GM19463 (cell line): ENCODE results near the gene NPB.

Experiments used
- ATAC-seq: cut with Tn5 transposase; IDR thresholded peaks from one replicate; pipeline ENCODE4 v1.9.1; 2021; ENCODE audit warnings: mild to moderate bottlenecking, moderate library complexity; ENCODE audit not compliant: unreplicated experiment

NPB gene

GRCh38 chr17:81934850-81935708 lies 33.0 kb downstream of the NPB start:
- no peak for ATAC-seq

GRCh38 chr17:81935709-81936084 lies 33.7 kb downstream of the NPB start:
- no peak for ATAC-seq

GRCh38 chr17:81939218-81939617 lies 37.2 kb downstream of the NPB start:
- ATAC-seq = no peak

- ATAC-seq = no peak
Measured at GRCh38 chr17:81939881-81940385, 37.9 kb downstream of the NPB start.

DNA sequence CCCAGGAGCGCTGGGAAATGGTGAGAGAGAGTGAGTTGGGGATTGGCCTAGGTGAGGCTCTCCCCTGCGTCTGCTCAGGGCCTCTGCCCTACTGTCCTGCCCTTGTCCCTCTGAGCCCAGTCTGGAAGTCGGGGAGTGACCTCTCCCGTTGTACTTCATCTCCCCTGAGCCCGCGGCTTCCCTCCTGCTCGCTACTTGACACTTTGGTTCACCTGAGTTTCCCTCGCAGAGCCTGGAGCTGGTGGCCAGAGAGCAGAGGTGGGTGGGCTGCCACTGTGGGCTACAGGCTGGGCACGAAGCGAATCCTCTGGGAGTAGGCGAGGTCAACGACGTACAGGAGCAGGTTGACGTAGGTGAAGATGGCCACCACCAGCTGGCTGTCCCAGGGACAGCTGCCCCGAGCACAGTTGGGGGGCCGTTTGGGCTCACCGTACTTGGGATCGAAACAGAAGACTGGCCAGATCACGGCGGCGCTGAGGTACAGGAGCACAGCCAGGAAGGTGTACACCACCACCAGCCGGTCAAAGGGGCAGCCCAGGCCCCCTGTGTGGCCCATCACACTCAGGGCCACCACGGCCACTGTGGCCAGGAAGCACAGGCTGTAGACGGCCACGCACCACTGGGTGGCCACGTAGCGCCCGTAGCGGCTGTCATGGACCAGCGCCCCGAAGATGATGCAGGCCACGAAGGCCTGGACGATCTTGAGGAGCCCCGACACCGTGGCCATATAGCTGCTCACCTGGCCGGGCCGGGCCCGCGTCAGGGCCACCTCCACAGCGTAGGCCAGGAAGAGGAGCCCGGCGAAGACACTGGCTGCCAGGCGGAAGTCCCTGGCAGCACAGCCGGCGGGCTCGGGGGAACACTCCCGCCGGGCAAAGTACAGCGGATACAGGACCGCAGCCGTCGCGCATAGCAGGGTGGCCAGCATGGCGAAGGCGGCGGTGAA lies 38.8 kb downstream of the NPB start:
- ATAC-seq = no peak

DNA sequence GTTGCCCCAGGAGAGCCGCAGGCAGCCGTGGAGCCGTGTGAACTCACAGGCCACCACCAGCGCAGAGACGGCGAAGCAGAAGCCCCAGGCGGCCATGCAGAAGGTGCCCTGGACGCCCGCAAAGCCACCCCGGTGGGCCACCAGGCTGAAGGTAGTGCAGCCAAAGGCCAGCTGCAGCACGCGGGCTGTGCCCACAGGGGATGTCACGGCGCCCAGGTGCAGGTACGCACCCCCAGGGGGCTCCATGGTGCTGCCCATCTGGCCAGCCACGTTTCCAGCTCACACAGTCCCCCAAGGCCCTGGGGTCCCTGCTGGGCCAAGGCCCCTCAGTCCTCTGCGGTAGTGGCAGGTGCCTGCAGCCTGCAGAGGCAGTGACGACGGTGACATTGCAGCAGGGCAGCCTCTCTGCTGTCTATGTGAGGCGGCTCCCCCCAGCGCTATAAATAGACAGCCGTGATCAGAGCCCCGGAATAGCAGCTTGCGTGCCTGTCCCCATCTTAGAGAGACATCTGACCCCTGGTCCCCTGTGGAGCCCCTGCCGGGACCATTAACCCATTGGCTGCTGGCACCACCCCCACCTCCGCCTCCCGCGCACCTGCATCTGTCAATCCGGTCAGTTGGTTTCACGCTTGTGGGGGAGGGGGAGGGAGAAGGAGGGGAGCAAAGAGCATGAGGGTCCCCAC lies 39.6 kb downstream of the NPB start:
- no peak for ATAC-seq

GRCh38 chr17:81942167-81942553 lies 40.1 kb downstream of the NPB start:
- no peak for ATAC-seq

DNA sequence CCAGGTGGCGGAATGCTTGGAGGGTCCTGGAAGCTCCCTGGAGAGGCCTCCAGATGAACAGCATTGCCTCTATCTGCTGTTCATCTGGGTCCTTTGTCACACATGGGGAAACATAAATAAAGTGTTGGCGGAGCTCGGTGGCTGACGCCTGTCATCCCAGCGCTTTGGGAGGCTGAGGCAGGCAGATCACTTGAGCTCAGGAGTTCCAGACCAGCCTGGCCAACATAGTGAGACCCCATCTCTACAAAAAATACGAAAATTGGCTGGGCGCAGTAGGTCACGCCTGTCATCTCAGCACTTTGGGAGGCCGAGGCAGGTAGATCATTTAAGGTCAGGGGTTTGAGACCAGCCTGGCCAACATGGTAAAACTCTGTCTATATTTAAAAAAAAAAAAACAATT lies 42.8 kb downstream of the NPB start:
- no peak for ATAC-seq

DNA sequence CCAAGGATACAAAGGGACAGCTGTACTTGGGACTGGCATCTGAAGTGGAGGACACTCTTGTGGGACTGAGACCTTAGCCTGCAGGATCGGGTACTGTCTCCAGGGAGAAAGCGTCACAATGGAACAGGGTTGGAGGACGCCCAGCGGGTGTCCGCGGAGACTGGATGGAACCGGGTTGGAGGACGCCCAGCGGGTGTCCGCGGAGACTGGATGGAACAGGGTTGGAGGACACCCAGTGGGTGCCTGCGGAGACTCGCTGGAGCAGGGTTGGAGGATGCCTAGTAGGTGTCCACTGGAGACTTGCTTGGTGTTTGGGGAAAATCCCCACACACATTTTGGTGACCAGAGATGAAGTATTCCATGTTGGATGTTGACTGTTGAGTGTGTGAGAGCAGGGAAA lies 45.2 kb downstream of the NPB start, which contains the start of gene MYADML2:
Gene MYADML2, minus strand, starts transcription at position 45 of the 400 bp plus-strand sequence. CDS start 5,492 bp downstream, outside the sequence.
- ATAC-seq = no peak

DNA sequence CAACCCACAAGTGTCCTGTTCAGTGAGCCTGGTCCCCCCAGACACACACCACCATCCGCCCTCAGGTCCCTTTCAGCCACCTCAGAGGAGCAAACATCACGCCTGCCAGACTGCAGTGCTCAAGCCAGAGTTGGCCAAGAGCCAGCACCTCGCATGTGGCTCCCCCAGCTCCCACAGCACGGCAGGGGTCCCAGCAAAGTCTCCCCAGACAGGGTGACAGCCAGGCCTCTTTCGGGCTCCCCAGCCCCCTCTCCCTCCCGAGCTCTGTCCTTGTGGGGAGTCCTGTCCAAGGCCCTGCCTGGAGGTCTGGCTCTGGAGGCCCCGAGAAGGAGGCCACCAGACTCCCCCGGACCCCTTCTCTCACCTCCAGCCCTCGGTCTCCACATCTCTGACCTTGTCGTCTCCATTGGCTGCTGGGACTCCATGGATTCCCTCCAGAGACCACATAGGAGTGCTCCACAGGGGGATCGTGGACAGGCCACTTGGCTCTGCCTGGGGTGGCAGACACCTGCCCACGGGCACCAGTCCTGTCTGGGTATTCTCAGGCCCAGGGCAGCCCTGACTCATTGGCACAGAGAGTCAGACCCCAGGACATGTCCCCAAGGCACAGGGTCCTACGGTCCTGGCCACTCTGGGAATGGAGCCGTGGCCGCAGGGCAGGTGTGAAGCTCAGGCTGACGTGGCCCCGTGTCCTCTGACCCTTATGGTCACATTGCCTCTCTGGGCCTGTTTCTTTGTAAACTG lies 46.8 kb downstream of the NPB start:
- ATAC-seq = no peak

GRCh38 chr17:81950501-81950900 lies 48.5 kb downstream of the NPB start:
- no peak for ATAC-seq

- ATAC-seq = no peak
Measured at GRCh38 chr17:81951785-81952684, 50.0 kb downstream of the NPB start.
